Prostate gland (tissue), 2 donors: Measurements from ENCODE around the gene CELSR3. TPM values are rescaled to one million over a fixed set of nuclear protein-coding genes. Genes with fewer than 3 reads are reported as not detected.

ENCODE experiments used
- DNase-seq: peaks from one replicate; pipeline ENCODE4 v3.0.0-alpha.2; 2019; ENCODE audit warnings: low spot score
- H3K27ac ChIP-seq, 2 donors: fragments of 200-600 bp; sonication (generic); 2 replicates each; pipeline ENCODE4 v1.5.1; 2017 to 2019
- H3K27me3 ChIP-seq: fragments of 200-600 bp; sonication (generic); replicated peaks from 2 replicates; pipeline ENCODE4 v1.5.1; 2019; ENCODE audit not compliant: insufficient read depth
- H3K36me3 ChIP-seq, 2 donors: fragments of 200-600 bp; sonication (generic); 1 replicate in 1 of 2; 2 replicates in 1 of 2; pipeline versions ENCODE4 v1.5.1 to v1.8.1; 2017 to 2019
- H3K4me1 ChIP-seq: fragments of 200-600 bp; sonication (generic); replicated peaks from 2 replicates; pipeline ENCODE4 v1.5.1; 2019
- H3K4me3 ChIP-seq, 2 donors: fragments of 200-600 bp; sonication (generic); 2 replicates each; pipeline ENCODE4 v1.5.1; 2017 to 2019
- H3K9me3 ChIP-seq: fragments of 200-600 bp; sonication (generic); 2 replicates; pipeline ENCODE4 v1.5.1; 2017
- POLR2A ChIP-seq: fragments of 450-650 bp; IDR thresholded peaks from one replicate; pipeline ENCODE4 v1.6.1; 2016; ENCODE audit warnings: antibody characterized with exemption, mild to moderate bottlenecking
- POLR2AphosphoS5 ChIP-seq: sonication (generic); formaldehyde crosslinking; IDR thresholded peaks from one replicate; pipeline ENCODE4 v1.6.1; 2017; ENCODE audit warnings: antibody characterized with exemption
- WGBS: methylation state at CpG from one replicate; pipeline ENCODE4 v1.1.5; 2018; 5-methylcytosine and 5-hydroxymethylcytosine counted together
- intact Hi-C: fragments of 100-400 bp; cut with DNase I; formaldehyde crosslinking; loops from one replicate; pipeline ENCODE4 v1.14.2; 2022
- total RNA-seq, 2 donors: library from RNA; depleted of rRNA; stranded (reverse); fragments of >200 nt; gene quantifications; one replicate each; pipeline ENCODE4 v1.1.0, GENCODE V29; 2016
- TF ChIP-seq, protein P1 (sequence below), 4 experiments: fragments of 200-600 bp in 2 of 4; fragments of 450-650 bp in 2 of 4; sonication (generic) in 2 of 4; IDR thresholded peaks; 1 replicate in 3 of 4; 2 replicates in 1 of 4; pipeline ENCODE4 v1.5.1; 2016 to 2019; ENCODE audit warnings: antibody characterized with exemption in 4 of 4, mild to moderate bottlenecking in 2 of 4, moderate library complexity in 2 of 4

CELSR3 gene
- total RNA-seq, 2 donors from 2014 or later, result 0.41 to 6.4 TPM

DNA sequence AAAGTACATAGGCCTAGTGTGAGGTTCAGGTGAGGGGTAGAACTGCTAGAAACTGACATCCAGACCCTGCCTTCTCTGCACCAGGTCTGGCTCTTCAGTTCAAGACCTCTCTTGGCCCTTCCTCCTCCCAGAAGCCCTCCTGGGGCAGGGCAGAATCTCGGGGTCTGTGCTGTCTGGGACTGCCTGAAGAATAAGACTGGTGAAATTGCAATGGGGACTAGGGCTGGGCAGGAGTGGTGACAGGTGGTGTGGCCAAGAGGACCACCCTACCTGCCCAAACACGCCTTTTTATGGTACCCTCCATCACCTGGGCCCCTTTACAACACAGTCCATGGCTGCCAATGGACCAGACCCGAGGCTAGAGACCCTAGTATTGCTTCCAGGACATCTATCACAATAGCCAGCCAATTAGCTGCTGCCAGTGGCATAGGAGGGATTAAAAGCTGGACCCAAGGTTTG lies 24.6 kb upstream of the CELSR3 start:
- Histone ChIP-seq H3K4me1 (peaks cover 3% of the 10 kb centered on the region), H3K4me3 (no peak overlapping the region), H3K36me3 (peaks cover 12 to 23% of the 10 kb centered on the region in 2 donors), H3K9me3 (no peaks in the 10 kb centered on the region), H3K27ac (no peak overlapping the region), H3K27me3 (no peaks in the 10 kb centered on the region)
- WGBS, result 51% methylated on average over 3 of the region's 3 CpGs
- intact Hi-C loops, result loop anchor here (2.0 to 5.0 kb wide), 3 partner anchors 54 to 160 kb away; partner anchors contain the start of genes PFKFB4 and PRKAR2A
- TF ChIP-seq, protein P1, sequence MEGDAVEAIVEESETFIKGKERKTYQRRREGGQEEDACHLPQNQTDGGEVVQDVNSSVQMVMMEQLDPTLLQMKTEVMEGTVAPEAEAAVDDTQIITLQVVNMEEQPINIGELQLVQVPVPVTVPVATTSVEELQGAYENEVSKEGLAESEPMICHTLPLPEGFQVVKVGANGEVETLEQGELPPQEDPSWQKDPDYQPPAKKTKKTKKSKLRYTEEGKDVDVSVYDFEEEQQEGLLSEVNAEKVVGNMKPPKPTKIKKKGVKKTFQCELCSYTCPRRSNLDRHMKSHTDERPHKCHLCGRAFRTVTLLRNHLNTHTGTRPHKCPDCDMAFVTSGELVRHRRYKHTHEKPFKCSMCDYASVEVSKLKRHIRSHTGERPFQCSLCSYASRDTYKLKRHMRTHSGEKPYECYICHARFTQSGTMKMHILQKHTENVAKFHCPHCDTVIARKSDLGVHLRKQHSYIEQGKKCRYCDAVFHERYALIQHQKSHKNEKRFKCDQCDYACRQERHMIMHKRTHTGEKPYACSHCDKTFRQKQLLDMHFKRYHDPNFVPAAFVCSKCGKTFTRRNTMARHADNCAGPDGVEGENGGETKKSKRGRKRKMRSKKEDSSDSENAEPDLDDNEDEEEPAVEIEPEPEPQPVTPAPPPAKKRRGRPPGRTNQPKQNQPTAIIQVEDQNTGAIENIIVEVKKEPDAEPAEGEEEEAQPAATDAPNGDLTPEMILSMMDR (IDR thresholded peaks at IDR 0.05), result no peak
- no peak for TF ChIP-seq POLR2AphosphoS5
- TF ChIP-seq POLR2A, result no peak
- no peak for DNase-seq

DNA sequence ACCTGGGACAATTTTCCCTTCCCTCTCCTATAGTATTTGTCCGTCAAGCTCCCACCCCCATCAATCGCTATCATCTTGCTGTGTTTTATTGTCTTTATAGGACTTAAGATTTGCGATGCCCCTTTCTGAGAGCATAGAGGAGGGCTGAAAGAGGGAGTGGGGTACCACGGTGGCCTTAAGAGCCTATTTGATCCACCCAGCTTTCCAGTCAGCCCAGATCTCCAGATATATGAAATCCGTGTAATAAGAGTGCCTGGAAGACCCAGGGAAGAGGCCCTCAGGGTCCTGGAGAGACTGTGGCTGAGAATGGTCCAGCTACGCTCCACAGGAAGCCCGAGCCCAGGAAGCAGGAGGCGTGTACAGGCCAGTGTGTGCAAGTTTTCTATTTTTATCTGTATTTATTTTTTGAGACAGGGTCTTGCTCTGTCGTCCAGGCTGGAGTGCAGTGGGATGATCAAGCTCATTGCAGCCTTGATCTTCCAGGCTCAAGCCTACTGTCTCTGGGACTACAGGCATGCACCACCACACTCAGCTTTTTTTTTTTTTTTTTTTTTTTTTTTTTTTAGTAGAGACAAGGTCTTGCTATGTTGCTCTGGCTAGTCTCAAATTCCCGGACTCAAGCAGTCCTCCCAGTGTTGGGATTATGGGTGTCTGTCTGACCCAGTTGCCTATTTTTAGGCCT lies 24.0 kb upstream of the CELSR3 start:
- H3K27me3 ChIP-seq, result no peaks in the 10 kb centered on the region
- WGBS, result 40% methylated on average over 10 of the region's 10 CpGs
- intact Hi-C loops, result loop anchor here (2.0 to 5.0 kb wide), 3 partner anchors 54 to 161 kb away; partner anchors contain the start of genes PFKFB4 and PRKAR2A
- peaks cover 9 to 23% of the 10 kb centered on the region in 2 donors for H3K36me3 ChIP-seq
- no peak for DNase-seq
- H3K4me3 ChIP-seq, result peak overlapping the region; percentile 89 to 95
- no peaks in the 10 kb centered on the region for H3K9me3 ChIP-seq
- H3K27ac ChIP-seq, result peak overlapping the region; percentile 90 to 91
- TF ChIP-seq, protein P1 (IDR thresholded peaks at IDR 0.05), result no peak
- TF ChIP-seq POLR2A, result no peak
- no peak for TF ChIP-seq POLR2AphosphoS5
- peaks cover 3% of the 10 kb centered on the region for H3K4me1 ChIP-seq

DNA sequence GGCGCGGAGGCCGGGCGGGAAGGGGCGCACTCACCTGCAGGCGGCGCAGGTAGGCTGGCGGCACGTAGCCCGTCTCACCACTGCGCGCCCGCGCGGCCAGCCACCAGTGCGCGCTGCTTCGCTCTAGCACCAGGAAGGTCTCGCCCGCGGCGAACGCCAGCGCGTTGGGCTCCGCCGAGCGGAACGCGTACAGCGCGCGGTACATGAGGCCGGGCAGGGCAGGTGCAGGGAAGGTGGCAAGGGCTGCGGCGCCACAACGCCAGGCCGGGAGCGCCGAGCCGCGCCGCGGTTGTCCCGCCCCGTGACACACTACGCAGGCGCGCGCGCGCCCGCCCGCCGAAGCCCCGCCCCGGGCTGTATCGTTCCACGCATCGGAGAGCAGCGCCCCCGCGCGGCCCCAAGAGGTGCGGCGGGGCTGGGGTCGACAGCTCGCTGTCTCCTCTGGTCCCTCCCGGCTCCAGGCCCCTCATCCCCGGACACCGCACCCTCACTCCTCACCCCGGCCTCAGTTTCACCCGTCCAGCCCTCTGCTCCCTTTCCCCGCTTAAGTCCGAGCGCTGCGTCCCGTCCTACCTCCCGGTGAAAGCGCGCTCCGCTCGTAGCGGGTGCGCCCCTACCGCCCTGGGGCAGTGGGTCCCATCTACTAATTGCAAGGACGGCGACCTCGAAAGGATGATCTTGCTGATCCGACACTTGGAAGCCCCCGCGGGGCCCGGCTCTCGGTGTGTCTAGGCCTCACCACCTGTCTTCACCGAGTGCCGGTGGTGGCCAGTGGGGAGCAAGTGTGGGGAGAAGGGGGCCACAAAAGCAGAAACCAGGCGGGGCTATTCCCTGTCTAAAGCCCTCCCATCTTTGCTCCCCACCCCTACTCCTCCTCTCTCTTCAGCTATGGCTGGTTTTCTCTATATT lies 23.2 kb upstream of the CELSR3 start, which contains the start of gene NCKIPSD:
NCKIPSD (minus strand) TSS at position 313 of the 909 bp plus-strand sequence; CDS start at position 205, 108 bp downstream.
- under 1% methylated on average over 77 of the region's 97 CpGs for WGBS
- TF ChIP-seq POLR2A (peak; percentile 81), POLR2AphosphoS5 (peak; percentile 23)
- TF ChIP-seq, protein P1 (IDR thresholded peaks at IDR 0.05), result peak; percentile 83 to 93 (median 88)
- Histone ChIP-seq H3K9me3 (no peaks in the 10 kb centered on the region), H3K27me3 (no peaks in the 10 kb centered on the region), H3K4me3 (peak within 1 kb of the TSS; percentile 89 to 95), H3K4me1 (peaks cover 3% of the 10 kb centered on the region), H3K27ac (peak within 1 kb of the TSS; percentile 90 to 91), H3K36me3 (peaks cover 11 to 30% of the 10 kb centered on the region in 2 donors)
- intact Hi-C loops, result loop anchor here (2.0 to 5.0 kb wide), 3 partner anchors 55 to 161 kb away; partner anchors contain the start of genes PFKFB4 and PRKAR2A
- peak; percentile 86 for DNase-seq

DNA sequence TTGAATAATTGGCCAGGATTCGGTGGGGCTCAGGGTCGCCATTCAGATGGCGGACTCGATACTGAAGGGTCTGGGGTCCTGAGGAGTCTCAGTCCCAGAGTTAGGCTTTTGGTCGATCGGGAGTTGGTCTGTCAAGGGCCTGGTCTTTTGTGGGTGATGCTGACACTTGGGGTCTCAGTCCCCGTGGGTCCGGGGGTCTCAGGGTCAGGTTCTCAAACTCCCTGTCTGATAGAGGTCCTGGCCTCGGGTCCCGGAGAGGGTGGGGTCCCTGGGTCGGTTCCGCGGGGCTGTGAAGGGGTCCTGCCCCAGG lies 22.6 kb upstream of the CELSR3 start:
- Histone ChIP-seq H3K4me3 (peak overlapping the region; percentile 89 to 95), H3K9me3 (no peaks in the 10 kb centered on the region), H3K36me3 (peaks cover 11 to 32% of the 10 kb centered on the region in 2 donors), H3K27ac (peak overlapping the region; percentile 90 to 91), H3K4me1 (peaks cover 3% of the 10 kb centered on the region), H3K27me3 (no peaks in the 10 kb centered on the region)
- intact Hi-C loops, result loop anchor here (5.0 kb wide), 2 partner anchors 128 to 162 kb away; partner anchors contain the start of genes PFKFB4 and PRKAR2A
- WGBS, result 7% methylated on average over 13 of the region's 13 CpGs
- no peak for TF ChIP-seq POLR2A
- no peak for TF ChIP-seq POLR2AphosphoS5
- TF ChIP-seq, protein P1 (IDR thresholded peaks at IDR 0.05), result no peak
- no peak for DNase-seq
